GM19193 (cell line): Measurements from ENCODE around the gene EIF4H.
A peak's percentile ranks its signal among the peaks of the same experiment; 100 is the strongest.

ENCODE experiments used
- POLR2A ChIP-seq: IDR thresholded peaks from 4 replicates; pipeline ENCODE4 v1.6.1; 2011; ENCODE audit not compliant: insufficient read depth, insufficient read length; ENCODE audit errors: extremely low read depth

EIF4H gene

GRCh38 chr7:74212661-74213060 lies 38.5 kb downstream of the EIF4H start:
- TF ChIP-seq POLR2A = no peak

- peak; percentile 11 for TF ChIP-seq POLR2A
Observed at GRCh38 chr7:74214816-74215630, 40.9 kb downstream of the EIF4H start.

- no peak for TF ChIP-seq POLR2A
Observed at GRCh38 chr7:74215921-74216320, 41.8 kb downstream of the EIF4H start.

GRCh38 chr7:74216361-74216761 lies 42.2 kb downstream of the EIF4H start:
- peak; percentile 0 for TF ChIP-seq POLR2A

DNA sequence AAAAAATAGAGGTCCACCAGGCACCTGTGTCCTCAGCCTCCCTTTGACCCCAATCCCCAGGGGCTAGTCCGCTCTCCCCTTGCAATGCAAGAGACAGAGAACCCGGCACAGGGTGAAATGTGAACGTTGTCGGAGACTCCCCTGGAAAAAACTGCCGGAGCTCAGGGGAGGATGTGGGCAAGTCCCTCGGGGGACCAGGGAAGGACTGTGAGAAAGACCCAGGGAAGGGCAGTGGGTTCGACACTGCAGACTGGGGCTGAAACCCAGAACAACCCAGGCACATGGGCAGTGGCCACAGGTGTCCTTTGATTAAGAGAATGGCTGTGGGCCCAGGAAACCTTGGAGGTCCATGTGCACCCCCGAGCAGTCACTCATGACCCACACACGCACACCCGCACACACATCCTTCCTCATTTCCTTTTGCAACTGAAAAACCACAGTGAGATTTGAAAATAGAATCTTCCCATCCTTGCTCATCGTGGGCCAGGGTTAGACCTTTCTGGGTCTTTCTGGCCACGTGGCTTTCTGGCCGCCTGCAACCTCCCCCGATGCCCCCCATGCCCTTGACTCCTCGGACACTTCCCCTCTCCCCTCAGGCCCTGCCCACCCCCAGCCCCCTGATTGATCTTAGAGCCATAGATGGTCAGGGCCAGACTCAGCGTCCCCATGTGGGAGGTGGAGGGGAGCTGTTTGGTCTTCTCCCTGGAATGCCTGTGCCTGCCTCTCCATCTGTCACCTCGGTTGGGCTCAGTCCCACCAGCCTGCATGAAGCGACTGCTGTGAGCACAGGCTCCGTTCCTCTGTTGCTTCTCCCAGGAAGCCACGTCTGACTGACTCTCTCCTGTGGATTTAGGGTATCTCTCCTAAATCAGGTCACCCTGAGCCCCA lies 43.5 kb downstream of the EIF4H start:
- TF ChIP-seq POLR2A = peak; percentile 50

DNA sequence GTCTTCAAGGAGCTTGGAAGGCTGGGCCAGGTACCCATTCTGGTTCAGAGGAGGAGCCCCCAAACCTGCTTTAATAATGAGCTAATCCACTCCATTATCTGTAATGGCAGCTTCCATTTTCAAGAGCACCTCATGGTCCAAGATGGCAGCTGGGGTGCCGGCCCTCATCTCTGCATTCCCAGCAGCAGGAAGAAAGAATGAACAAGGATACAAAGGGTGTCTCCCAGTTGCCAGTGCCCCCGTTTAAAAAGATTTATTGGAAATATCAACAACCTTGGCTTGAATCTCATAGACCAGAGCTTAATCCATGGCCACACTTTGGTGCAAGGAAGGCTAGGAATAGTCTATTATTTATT lies 44.2 kb downstream of the EIF4H start:
- TF ChIP-seq POLR2A = no peak

DNA sequence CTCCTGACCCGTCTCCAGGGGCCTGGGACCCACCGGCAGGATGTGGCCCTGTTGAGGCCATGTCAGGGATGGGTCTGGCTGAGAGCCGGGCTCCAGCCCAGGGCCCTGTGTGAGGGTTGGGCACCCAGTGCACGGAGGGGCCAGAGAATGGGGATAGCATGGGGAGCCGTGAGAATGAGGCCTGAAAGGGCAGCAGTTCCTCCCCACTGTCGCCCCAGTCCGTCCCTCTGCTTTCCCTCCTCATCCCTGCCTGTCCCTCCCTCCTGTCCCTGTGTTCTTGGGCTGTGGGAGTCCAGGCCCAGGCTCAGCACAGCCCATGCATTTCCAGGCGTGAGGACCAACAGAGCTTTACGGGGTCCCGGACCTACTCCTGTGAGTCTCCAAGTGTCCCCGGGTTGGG lies 45.3 kb downstream of the EIF4H start:
- TF ChIP-seq POLR2A = peak; percentile 61

DNA sequence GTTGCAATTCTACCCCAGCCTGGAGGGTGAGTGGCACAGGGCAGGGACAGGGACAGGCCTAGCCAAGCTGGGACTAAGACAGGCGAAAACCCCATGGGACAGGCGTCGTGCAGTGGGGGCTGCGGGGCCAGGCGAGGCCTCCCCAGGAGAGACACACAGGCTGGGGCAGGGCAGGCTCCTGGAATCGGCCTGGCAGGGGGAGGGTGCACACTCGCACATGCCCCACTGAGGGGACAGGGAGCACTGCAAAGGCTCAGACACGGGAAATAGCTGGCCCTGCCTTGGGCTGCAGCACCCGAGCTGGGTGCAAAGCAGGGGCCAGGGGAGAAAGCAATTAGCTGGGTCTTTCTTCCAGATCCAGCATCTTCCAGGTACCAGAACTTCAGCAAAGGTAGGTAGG lies 46.1 kb downstream of the EIF4H start:
- TF ChIP-seq POLR2A = no peak

- no peak for TF ChIP-seq POLR2A
Observed at GRCh38 chr7:74221713-74222112, 47.6 kb downstream of the EIF4H start.

- peak; percentile 20 for TF ChIP-seq POLR2A
Observed at GRCh38 chr7:74222851-74223710, 48.9 kb downstream of the EIF4H start.

GRCh38 chr7:74223711-74224510 lies 49.8 kb downstream of the EIF4H start:
- TF ChIP-seq POLR2A = peak; percentile 12

GRCh38 chr7:74224511-74224832 lies 50.3 kb downstream of the EIF4H start:
- no peak for TF ChIP-seq POLR2A

DNA sequence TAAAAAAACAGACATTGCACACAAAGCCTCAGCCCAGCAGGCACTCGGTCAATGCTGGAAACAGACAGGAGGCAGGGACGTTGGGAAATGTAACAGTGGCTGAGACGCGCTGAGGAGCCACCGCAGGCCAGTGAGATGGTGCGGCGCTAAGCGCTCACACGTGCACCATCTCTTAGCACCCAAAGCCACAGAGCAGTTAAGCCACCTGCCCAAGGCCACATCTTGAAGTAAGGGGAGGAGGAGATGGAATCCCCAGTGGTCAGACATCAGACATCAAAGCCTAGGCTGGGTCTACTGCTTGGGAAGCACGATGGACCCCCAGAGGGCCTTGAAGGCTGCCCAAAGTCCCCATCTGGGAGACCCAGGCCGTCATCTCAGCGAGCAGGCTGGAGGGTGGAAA lies 51.2 kb downstream of the EIF4H start:
- TF ChIP-seq POLR2A = no peak

DNA sequence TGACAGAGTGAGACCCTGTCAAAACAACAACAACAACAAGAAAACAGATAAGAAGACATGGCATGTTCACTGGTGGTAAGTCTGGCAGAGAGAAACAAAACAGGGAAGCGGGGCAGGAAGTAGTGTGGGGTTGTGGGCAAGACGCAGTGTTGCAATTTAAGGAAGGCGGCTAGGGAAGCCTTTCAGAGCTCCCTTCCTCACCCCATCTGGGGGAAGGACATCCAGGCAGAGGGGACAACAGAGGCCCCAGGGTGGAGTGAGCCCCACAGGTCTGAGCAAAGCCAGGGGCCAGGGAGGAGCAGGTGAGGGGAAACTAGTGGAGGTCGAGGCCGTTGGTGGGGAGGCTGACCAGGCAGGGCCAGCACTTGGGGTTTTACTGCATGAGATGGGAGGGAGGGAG lies 52.5 kb downstream of the EIF4H start:
- TF ChIP-seq POLR2A = no peak

DNA sequence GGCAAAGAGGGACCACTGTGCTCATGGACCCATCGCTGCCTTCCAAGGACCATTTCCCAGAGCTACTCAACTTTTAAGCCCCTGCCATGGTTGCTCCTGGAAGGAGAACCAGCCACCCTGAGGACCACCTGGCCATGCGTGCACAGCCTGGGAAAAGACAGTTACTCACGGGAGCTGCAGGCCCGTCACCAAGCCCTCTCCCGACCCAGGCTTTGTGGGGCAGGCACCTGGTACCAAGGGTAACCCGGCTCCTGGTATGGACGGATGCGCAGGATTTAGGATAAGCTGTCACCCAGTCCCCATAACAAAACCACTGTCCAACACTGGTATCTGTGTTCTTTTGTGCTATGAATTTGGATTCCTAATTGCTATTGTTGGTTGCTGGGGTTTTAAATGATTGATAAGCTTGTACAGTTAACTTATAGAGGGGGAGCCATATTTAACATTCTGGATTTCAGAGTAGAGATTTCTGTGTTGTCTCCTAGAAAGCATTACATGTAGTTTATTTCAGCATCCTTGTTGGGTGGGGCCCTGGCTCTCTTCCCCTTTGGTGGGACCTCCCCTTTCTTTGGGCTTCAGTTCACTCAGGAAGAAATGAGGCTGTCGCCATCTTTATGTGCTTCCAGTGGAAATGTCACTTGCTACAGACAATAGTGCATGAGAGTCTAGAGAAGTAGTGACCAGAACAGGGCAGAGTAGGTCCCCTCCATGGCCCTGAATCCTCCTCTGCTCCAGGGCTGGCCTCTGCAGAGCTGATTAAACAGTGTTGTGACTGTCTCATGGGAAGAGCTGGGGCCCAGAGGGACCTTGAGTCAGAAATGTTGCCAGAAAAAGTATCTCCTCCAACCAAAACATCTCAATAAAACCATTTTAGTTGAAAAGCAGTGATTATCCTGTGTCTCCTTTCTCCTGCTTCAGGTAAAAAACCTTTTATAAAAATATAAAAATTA lies 55.1 kb downstream of the EIF4H start:
- TF ChIP-seq POLR2A = peak; percentile 41
